ENCODE results near the gene BNC2. TPM values are rescaled to one million over a fixed set of nuclear protein-coding genes. Genes with fewer than 3 reads are reported as not detected.

The BNC2 gene
- total RNA-seq, 1 experiment from 2014 or later, result 0.20 TPM

GRCh38 chr9:16377311-16377710, 493.2 kb downstream of the BNC2 start:
- no peaks in the 10 kb centered on the region for H3K27me3 ChIP-seq (replicated peaks; ENCODE audit: control insufficient read depth, insufficient read depth, low read length)
- ChIA-PET POLR2A (no interaction called here), CTCF (no interaction called here)
- H3K9me3 Mint-ChIP-seq (ENCODE audit: unreplicated experiment), result peaks cover 6% of the 10 kb centered on the region
- H3K4me1 Mint-ChIP-seq (ENCODE audit: low read depth, unreplicated experiment), result no peaks in the 10 kb centered on the region
- H3K27me3 Mint-ChIP-seq (ENCODE audit: insufficient read depth, unreplicated experiment), result no peaks in the 10 kb centered on the region
- H3K36me3 Mint-ChIP-seq (ENCODE audit: insufficient read depth, unreplicated experiment), result no peaks in the 10 kb centered on the region
- DNase-seq, result no peak
- H3K4me3 ChIP-seq (ENCODE audit: low read depth, low read length), result no peak overlapping the region
- BruUV-seq (replicated peaks), result no TSS peak
- H3K9me3 ChIP-seq, result no peaks in the 10 kb centered on the region
- no peaks in the 10 kb centered on the region for H3K4me1 ChIP-seq
- H3K27ac Mint-ChIP-seq (ENCODE audit: unreplicated experiment), result no peak overlapping the region
- intact Hi-C loops (cut with micrococcal nuclease; ENCODE audit: unreplicated experiment), result no loop called here
- TF ChIP-seq CTCF (IDR thresholded peaks at IDR 0.05; ENCODE audit: insufficient read depth in 1 of 2, low read depth in 1 of 2, low read length in 1 of 2, severe bottlenecking in 1 of 2, unreplicated experiment in 1 of 2), result no peak
- no peak overlapping the region for H3K4me3 Mint-ChIP-seq (ENCODE audit: unreplicated experiment)
- no peaks in the 10 kb centered on the region for H3K36me3 ChIP-seq (ENCODE audit: control insufficient read depth, insufficient read depth, low read length)

GRCh38 chr9:16371306-16371705, 499.2 kb downstream of the BNC2 start:
- CTCF ChIA-PET, result no interaction called here
- POLR2A ChIA-PET, result no interaction called here
- peaks cover 21% of the 10 kb centered on the region for H3K9me3 Mint-ChIP-seq (ENCODE audit: unreplicated experiment)

GRCh38 chr9:16370647-16371046, 499.8 kb downstream of the BNC2 start:
- H3K4me1 Mint-ChIP-seq (ENCODE audit: low read depth, unreplicated experiment), result no peaks in the 10 kb centered on the region
- H3K9me3 Mint-ChIP-seq (ENCODE audit: unreplicated experiment), result peaks cover 27% of the 10 kb centered on the region
- H3K27me3 ChIP-seq (replicated peaks; ENCODE audit: control insufficient read depth, insufficient read depth, low read length), result no peaks in the 10 kb centered on the region
- H3K4me3 Mint-ChIP-seq (ENCODE audit: unreplicated experiment), result no peak overlapping the region
- BruUV-seq (replicated peaks), result no TSS peak
- H3K4me1 ChIP-seq, result no peaks in the 10 kb centered on the region
- no peaks in the 10 kb centered on the region for H3K36me3 Mint-ChIP-seq (ENCODE audit: insufficient read depth, unreplicated experiment)
- no peaks in the 10 kb centered on the region for H3K9me3 ChIP-seq
- H3K4me3 ChIP-seq (ENCODE audit: low read depth, low read length), result no peak overlapping the region
- ChIA-PET POLR2A (no interaction called here), CTCF (no interaction called here)
- intact Hi-C loops (cut with micrococcal nuclease; ENCODE audit: unreplicated experiment), result no loop called here
- peaks cover 5% of the 10 kb centered on the region for H3K27me3 Mint-ChIP-seq (ENCODE audit: insufficient read depth, unreplicated experiment)
- H3K36me3 ChIP-seq (ENCODE audit: control insufficient read depth, insufficient read depth, low read length), result no peaks in the 10 kb centered on the region
- no peak overlapping the region for H3K27ac Mint-ChIP-seq (ENCODE audit: unreplicated experiment)
- DNase-seq, result no peak
- no peak for TF ChIP-seq CTCF (IDR thresholded peaks at IDR 0.05; ENCODE audit: insufficient read depth in 1 of 2, low read depth in 1 of 2, low read length in 1 of 2, severe bottlenecking in 1 of 2, unreplicated experiment in 1 of 2)

More at GRCh38 chr9:16371306-16371705, 499.2 kb downstream of the BNC2 start:
- Mint-ChIP-seq H3K4me1 (ENCODE audit: low read depth, unreplicated experiment) (no peaks in the 10 kb centered on the region), H3K36me3 (ENCODE audit: insufficient read depth, unreplicated experiment) (no peaks in the 10 kb centered on the region), H3K27me3 (ENCODE audit: insufficient read depth, unreplicated experiment) (peaks cover under 1% of the 10 kb centered on the region), H3K27ac (ENCODE audit: unreplicated experiment) (no peak overlapping the region), H3K4me3 (ENCODE audit: unreplicated experiment) (no peak overlapping the region)
- no TSS peak for BruUV-seq (replicated peaks)
- Histone ChIP-seq H3K27me3 (replicated peaks; ENCODE audit: control insufficient read depth, insufficient read depth, low read length) (no peaks in the 10 kb centered on the region), H3K4me3 (ENCODE audit: low read depth, low read length) (no peak overlapping the region), H3K36me3 (ENCODE audit: control insufficient read depth, insufficient read depth, low read length) (no peaks in the 10 kb centered on the region), H3K4me1 (no peaks in the 10 kb centered on the region), H3K9me3 (no peaks in the 10 kb centered on the region)
- DNase-seq, result no peak
- intact Hi-C loops (cut with micrococcal nuclease; ENCODE audit: unreplicated experiment), result no loop called here
- no peak for TF ChIP-seq CTCF (IDR thresholded peaks at IDR 0.05; ENCODE audit: insufficient read depth in 1 of 2, low read depth in 1 of 2, low read length in 1 of 2, severe bottlenecking in 1 of 2, unreplicated experiment in 1 of 2)

All from Caco-2 (cell line).